ENCODE data around the gene TAB2.
"Not testable (repeated sequence)": the region's sequence is repeated elsewhere in the genome, so short reads cannot be mapped to it uniquely, and the experiment has no call there.

Gene TAB2

GRCh38 chr6:149335924-149336608, 18.6 kb downstream of the TAB2 start:
- peak overlapping the region; percentile 14 for H3K4me3 Mint-ChIP-seq
- peak; percentile 75 for ATAC-seq
- H3K27ac Mint-ChIP-seq, result peak overlapping the region; percentile 48
- peaks cover 82% of the 10 kb centered on the region for H3K4me1 Mint-ChIP-seq
- no peaks in the 10 kb centered on the region for H3K9me3 Mint-ChIP-seq
- H3K27me3 Mint-ChIP-seq, result no peaks in the 10 kb centered on the region
- peaks cover 22% of the 10 kb centered on the region for H3K36me3 Mint-ChIP-seq

GRCh38 chr6:149336609-149336928, 19.1 kb downstream of the TAB2 start:
- Mint-ChIP-seq H3K4me3 (peak overlapping the region; percentile 14), H3K27ac (peak overlapping the region; percentile 48), H3K27me3 (no peaks in the 10 kb centered on the region), H3K36me3 (peaks cover 22% of the 10 kb centered on the region), H3K9me3 (no peaks in the 10 kb centered on the region), H3K4me1 (peaks cover 82% of the 10 kb centered on the region)
- ATAC-seq, result no peak

- no peaks in the 10 kb centered on the region for H3K27me3 Mint-ChIP-seq
- peaks cover 82% of the 10 kb centered on the region for H3K4me1 Mint-ChIP-seq
- peaks cover 25% of the 10 kb centered on the region for H3K36me3 Mint-ChIP-seq
- peak overlapping the region; percentile 5 for H3K27ac Mint-ChIP-seq
- ATAC-seq, result no peak
- no peaks in the 10 kb centered on the region for H3K9me3 Mint-ChIP-seq
- no peak overlapping the region for H3K4me3 Mint-ChIP-seq
Observed at GRCh38 chr6:149337320-149337719, 19.8 kb downstream of the TAB2 start.

GRCh38 chr6:149340200-149340599, 22.7 kb downstream of the TAB2 start:
- Mint-ChIP-seq H3K9me3 (no peaks in the 10 kb centered on the region), H3K36me3 (peaks cover 32% of the 10 kb centered on the region), H3K27ac (no peak overlapping the region), H3K27me3 (no peaks in the 10 kb centered on the region), H3K4me3 (no peak overlapping the region), H3K4me1 (peaks cover 75% of the 10 kb centered on the region)
- no peak for ATAC-seq

- peak; percentile 77 for ATAC-seq
- Mint-ChIP-seq H3K27ac (peak overlapping the region; percentile 62), H3K9me3 (no peaks in the 10 kb centered on the region), H3K4me3 (no peak overlapping the region), H3K4me1 (peaks cover 67% of the 10 kb centered on the region), H3K27me3 (no peaks in the 10 kb centered on the region), H3K36me3 (peaks cover 32% of the 10 kb centered on the region)
Observed at GRCh38 chr6:149342525-149342924, 25.0 kb downstream of the TAB2 start.

- Mint-ChIP-seq H3K36me3 (peaks cover 29% of the 10 kb centered on the region), H3K4me3 (no peak overlapping the region), H3K4me1 (peaks cover 63% of the 10 kb centered on the region), H3K27me3 (no peaks in the 10 kb centered on the region), H3K9me3 (no peaks in the 10 kb centered on the region), H3K27ac (no peak overlapping the region)
- ATAC-seq, result no peak
Observed at GRCh38 chr6:149343501-149343900, 26.0 kb downstream of the TAB2 start.

- H3K9me3 Mint-ChIP-seq, result no peaks in the 10 kb centered on the region
- no peak for ATAC-seq
- H3K4me3 Mint-ChIP-seq, result no peak overlapping the region
- no peak overlapping the region for H3K27ac Mint-ChIP-seq
- no peaks in the 10 kb centered on the region for H3K27me3 Mint-ChIP-seq
- H3K4me1 Mint-ChIP-seq, result peaks cover 67% of the 10 kb centered on the region
- H3K36me3 Mint-ChIP-seq, result peaks cover 35% of the 10 kb centered on the region
Observed at GRCh38 chr6:149346078-149346477, 28.6 kb downstream of the TAB2 start.

- no peak overlapping the region for H3K27ac Mint-ChIP-seq
- no peaks in the 10 kb centered on the region for H3K9me3 Mint-ChIP-seq
- peaks cover 59% of the 10 kb centered on the region for H3K4me1 Mint-ChIP-seq
- H3K27me3 Mint-ChIP-seq, result no peaks in the 10 kb centered on the region
- ATAC-seq, result no peak
- peaks cover 36% of the 10 kb centered on the region for H3K36me3 Mint-ChIP-seq
- H3K4me3 Mint-ChIP-seq, result no peak overlapping the region
Observed at GRCh38 chr6:149347067-149347466, 29.6 kb downstream of the TAB2 start.

GRCh38 chr6:149349279-149349678, 31.8 kb downstream of the TAB2 start:
- H3K27ac Mint-ChIP-seq, ATAC-seq, H3K27me3 Mint-ChIP-seq, H3K4me3 Mint-ChIP-seq, H3K9me3 Mint-ChIP-seq: not testable (repeated sequence)
- peaks cover 55% of the 10 kb centered on the region for H3K4me1 Mint-ChIP-seq
- H3K36me3 Mint-ChIP-seq, result peaks cover 38% of the 10 kb centered on the region

GRCh38 chr6:149354009-149354408, 36.5 kb downstream of the TAB2 start:
- Mint-ChIP-seq H3K4me1 (peaks cover 56% of the 10 kb centered on the region), H3K9me3 (no peaks in the 10 kb centered on the region), H3K36me3 (peaks cover 31% of the 10 kb centered on the region), H3K27me3 (no peaks in the 10 kb centered on the region), H3K4me3 (no peak overlapping the region), H3K27ac (no peak overlapping the region)
- no peak for ATAC-seq

GRCh38 chr6:149356081-149356750, 38.7 kb downstream of the TAB2 start:
- no peak for ATAC-seq
- H3K9me3 Mint-ChIP-seq, result no peaks in the 10 kb centered on the region
- H3K27ac Mint-ChIP-seq, result no peak overlapping the region
- no peaks in the 10 kb centered on the region for H3K27me3 Mint-ChIP-seq
- peaks cover 39% of the 10 kb centered on the region for H3K36me3 Mint-ChIP-seq
- H3K4me3 Mint-ChIP-seq, result no peak overlapping the region
- peaks cover 57% of the 10 kb centered on the region for H3K4me1 Mint-ChIP-seq

GRCh38 chr6:149357726-149358538, 40.4 kb downstream of the TAB2 start:
- H3K27me3 Mint-ChIP-seq, result no peaks in the 10 kb centered on the region
- H3K4me3 Mint-ChIP-seq, result no peak overlapping the region
- peaks cover 59% of the 10 kb centered on the region for H3K4me1 Mint-ChIP-seq
- H3K27ac Mint-ChIP-seq, result no peak overlapping the region
- peaks cover 43% of the 10 kb centered on the region for H3K36me3 Mint-ChIP-seq
- no peak for ATAC-seq
- no peaks in the 10 kb centered on the region for H3K9me3 Mint-ChIP-seq

GRCh38 chr6:149359440-149359839, 41.9 kb downstream of the TAB2 start:
- no peak overlapping the region for H3K4me3 Mint-ChIP-seq
- peaks cover 53% of the 10 kb centered on the region for H3K4me1 Mint-ChIP-seq
- no peaks in the 10 kb centered on the region for H3K9me3 Mint-ChIP-seq
- peaks cover 46% of the 10 kb centered on the region for H3K36me3 Mint-ChIP-seq
- no peak overlapping the region for H3K27ac Mint-ChIP-seq
- no peak for ATAC-seq
- H3K27me3 Mint-ChIP-seq, result no peaks in the 10 kb centered on the region

GRCh38 chr6:149360536-149360935, 43.0 kb downstream of the TAB2 start:
- H3K36me3 Mint-ChIP-seq, result peaks cover 49% of the 10 kb centered on the region
- no peaks in the 10 kb centered on the region for H3K27me3 Mint-ChIP-seq
- no peaks in the 10 kb centered on the region for H3K9me3 Mint-ChIP-seq
- H3K4me3 Mint-ChIP-seq, result no peak overlapping the region
- H3K27ac Mint-ChIP-seq, result no peak overlapping the region
- peaks cover 49% of the 10 kb centered on the region for H3K4me1 Mint-ChIP-seq
- ATAC-seq, result no peak

GRCh38 chr6:149362289-149362688, 44.8 kb downstream of the TAB2 start:
- no peak for ATAC-seq
- no peak overlapping the region for H3K4me3 Mint-ChIP-seq
- peaks cover 53% of the 10 kb centered on the region for H3K36me3 Mint-ChIP-seq
- H3K9me3 Mint-ChIP-seq, result no peaks in the 10 kb centered on the region
- no peak overlapping the region for H3K27ac Mint-ChIP-seq
- H3K27me3 Mint-ChIP-seq, result no peaks in the 10 kb centered on the region
- H3K4me1 Mint-ChIP-seq, result peaks cover 44% of the 10 kb centered on the region
